T-helper 1 cell treated with Interleukin-12 subunit alpha and Interleukin-12 subunit beta and Interleukin-4 antibody, amounts not matched to agents 30 ng/mL and 1 ng/mL, for 36 hours (primary cell): Measurements from ENCODE around the gene KIR2DL3. TPM values are rescaled to one million over a fixed set of nuclear protein-coding genes. Genes with fewer than 3 reads are reported as not detected.
"Not testable (repeated sequence)": the region's sequence is repeated elsewhere in the genome, so short reads cannot be mapped to it uniquely, and the experiment has no call there.

ENCODE experiments used
- intact Hi-C: fragments of 100-400 bp; cut with micrococcal nuclease; formaldehyde crosslinking; loops from one replicate; pipeline ENCODE4 v1.15.1; 2024
- total RNA-seq: library from RNA; stranded (reverse); gene quantifications from 2 replicates; pipeline ENCODE4 v1.2.3, GENCODE V29; 2022

KIR2DL3 gene
- total RNA-seq, 1 donor from 2014 or later, result not detected

DNA sequence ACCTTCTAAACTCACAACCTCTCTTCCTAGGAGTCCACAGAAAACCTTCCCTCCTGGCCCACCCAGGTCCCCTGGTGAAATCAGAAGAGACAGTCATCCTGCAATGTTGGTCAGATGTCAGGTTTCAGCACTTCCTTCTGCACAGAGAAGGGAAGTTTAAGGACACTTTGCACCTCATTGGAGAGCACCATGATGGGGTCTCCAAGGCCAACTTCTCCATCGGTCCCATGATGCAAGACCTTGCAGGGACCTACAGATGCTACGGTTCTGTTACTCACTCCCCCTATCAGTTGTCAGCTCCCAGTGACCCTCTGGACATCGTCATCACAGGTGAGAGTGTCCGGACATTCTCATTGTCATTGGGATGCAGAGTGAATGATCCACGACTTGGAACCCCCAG lies 3.6 kb downstream of the KIR2DL3 start:
- intact Hi-C loops, result not testable (repeated sequence)

- intact Hi-C loops, result not testable (repeated sequence)
These were observed 5.8 kb downstream of the KIR2DL3 start for GRCh38 chr19:54744080-54744479.

DNA sequence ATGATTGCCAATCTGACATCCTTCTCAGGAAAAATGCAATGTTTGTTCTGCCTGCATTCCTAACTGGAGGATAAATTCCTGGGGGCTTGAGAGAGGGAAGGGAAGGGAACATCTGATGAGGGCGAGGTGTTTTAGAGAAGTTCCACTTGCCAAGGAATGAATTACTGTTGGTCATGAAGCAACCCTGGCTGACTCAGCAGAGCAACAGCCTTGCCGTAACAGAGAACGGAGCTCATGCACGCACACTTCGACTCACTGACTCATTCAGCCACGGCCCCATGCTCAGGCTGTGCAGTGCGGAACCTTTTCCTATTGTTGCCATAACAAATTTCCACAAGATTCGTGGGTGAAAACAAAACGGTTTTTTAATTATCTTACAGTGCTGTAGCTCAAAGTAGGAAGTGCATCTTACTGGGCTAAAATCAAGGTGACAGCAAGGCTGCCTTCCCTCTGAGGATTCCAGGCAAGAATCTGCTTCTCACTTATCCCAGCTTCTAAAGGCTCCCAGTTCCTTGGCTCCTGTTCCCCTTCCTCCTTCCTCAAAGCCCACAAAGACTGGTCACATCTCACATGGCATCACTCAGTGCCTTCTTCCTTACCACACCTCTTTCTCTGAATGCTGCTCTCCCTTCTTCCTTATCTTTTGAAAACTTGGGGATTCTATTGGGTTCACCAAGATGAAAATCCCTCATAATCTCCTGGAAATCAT lies 9.5 kb downstream of the KIR2DL3 start:
- intact Hi-C loops, result not testable (repeated sequence)

DNA sequence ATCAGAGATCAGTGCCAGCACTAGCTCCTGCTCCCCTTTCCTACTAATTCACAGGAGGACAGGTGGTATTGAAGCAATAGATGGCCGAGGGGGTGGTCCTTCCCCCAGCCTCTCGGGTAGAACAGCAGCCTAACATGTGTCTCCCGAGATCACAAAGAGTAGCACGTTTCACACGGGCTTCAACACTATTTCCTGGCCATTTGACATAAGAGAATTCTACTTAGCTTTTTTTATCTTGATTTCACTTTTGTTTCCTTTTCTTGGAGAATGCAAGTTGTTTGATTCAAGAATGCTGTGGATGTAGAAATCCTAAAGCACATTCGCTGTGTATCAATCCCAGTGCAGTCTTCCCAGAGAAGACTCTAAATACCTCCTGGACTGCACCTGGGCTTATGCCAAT lies 12.0 kb downstream of the KIR2DL3 start:
- intact Hi-C loops, result not testable (repeated sequence)

DNA sequence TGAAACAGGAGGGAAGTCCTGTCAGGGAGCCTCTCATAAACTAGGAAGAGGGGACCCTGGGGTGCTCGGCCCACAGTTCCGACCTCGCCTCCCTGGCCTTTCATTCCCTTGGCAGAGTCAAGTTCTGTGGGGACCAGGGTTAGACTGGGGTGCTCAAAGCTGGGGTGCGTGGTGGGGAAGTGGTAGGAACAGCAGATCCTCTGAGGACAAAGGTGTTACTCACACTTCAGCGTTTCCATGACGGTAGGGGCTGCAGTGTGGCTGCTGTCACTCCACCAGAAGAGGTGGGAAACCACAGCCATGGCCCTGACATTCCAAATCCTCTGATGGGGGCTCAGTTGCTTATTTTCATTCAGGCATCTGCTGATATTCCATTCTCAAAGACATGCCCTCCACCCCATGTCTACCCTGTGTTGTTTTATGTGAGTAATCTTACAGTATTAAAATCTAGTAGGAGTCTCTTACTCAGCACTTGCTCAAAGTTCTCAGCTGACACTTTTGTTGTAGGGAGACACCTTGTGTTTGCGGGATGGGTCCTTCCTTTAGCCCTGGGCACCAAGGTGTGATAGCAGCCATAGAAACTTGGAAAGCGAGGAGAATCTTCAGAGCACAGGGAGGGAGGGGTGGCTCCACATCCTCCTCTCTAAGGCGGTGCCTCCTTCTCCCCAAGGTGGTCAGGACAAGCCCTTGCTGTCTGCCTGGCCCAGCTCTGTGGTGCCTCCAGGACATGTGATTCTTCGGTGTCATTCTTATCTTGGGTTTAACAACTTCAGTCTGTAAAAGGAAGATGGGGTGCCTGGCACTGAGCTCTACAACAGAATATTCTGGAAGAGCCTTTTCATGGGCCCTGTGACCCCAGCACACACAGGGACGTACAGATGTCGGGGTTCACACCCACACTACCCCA lies 18.1 kb downstream of the KIR2DL3 start:
- intact Hi-C loops, result not testable (repeated sequence)

- intact Hi-C loops, result not testable (repeated sequence)
These were observed 20.3 kb downstream of the KIR2DL3 start for GRCh38 chr19:54758577-54758976.

DNA sequence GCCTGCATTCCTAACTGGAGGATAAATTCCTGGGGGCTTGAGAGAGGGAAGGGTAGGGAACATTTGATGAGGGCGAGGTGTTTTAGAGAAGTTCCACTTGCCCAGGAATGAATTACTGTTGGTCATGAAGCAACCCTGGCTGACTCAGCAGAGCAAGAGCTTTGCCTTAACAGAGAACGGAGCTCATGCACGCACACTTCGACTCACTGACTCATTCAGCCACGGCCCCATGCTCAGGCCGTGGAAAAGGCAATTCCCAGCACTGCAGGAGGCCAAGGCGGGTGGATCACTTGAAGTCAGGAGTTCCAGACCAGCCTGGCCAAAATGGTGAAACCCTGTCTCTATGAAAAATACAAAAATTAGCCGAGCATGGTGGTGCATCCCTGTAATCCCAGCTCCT lies 25.9 kb downstream of the KIR2DL3 start:
- intact Hi-C loops, result not testable (repeated sequence)

DNA sequence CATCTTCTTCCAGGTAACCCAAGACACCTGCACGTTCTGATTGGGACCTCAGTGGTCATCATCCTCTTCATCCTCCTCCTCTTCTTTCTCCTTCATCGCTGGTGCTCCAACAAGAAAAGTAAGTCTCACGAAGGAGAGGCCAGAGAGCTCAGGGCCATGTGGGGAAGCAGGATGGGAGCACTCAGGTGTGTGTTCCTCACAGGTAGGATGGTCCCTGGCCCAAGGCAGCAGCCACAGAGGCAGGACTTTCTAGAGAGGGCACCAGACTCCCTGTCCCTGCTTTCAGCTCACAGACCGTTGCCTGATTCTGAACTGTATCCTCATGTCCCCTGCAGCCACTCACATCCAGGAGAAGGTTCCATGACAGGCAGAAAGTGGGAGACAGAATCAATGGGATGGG lies 28.2 kb downstream of the KIR2DL3 start:
- intact Hi-C loops, result not testable (repeated sequence)

- intact Hi-C loops, result not testable (repeated sequence)
These were observed 31.3 kb downstream of the KIR2DL3 start, which contains the start of gene KIR2DL1 for GRCh38 chr19:54769646-54770045. Gene KIR2DL1, plus strand, starts transcription at chr19:54769793. Its CDS starts 58 bp downstream, at chr19:54769851.

DNA sequence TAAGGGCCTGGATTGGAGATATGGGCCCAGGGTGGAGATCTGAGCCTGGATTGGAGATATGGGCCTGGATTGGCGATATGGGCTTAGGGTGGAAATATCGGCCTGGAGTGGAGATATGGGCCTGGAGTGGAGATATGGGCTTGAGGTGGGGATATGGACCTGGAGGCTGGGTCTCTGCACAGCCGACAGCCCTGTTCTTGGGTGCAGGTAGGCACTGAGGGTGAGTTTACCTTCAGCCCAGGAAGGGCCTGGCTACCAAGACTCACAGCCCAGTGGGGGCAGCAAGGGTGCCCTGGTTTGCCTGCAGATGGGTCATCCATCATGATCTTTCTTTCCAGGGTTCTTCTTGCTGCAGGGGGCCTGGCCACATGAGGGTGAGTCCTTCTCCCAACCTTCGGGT lies 32.2 kb downstream of the KIR2DL3 start:
- intact Hi-C loops, result not testable (repeated sequence)

- intact Hi-C loops, result not testable (repeated sequence)
These were observed 33.0 kb downstream of the KIR2DL3 start for GRCh38 chr19:54771018-54771960.

- intact Hi-C loops, result not testable (repeated sequence)
These were observed 34.4 kb downstream of the KIR2DL3 start for GRCh38 chr19:54772666-54773065.

GRCh38 chr19:54775095-54775815 lies 36.9 kb downstream of the KIR2DL3 start:
- intact Hi-C loops, result not testable (repeated sequence)

GRCh38 chr19:54775830-54776229 lies 37.5 kb downstream of the KIR2DL3 start:
- intact Hi-C loops, result not testable (repeated sequence)

DNA sequence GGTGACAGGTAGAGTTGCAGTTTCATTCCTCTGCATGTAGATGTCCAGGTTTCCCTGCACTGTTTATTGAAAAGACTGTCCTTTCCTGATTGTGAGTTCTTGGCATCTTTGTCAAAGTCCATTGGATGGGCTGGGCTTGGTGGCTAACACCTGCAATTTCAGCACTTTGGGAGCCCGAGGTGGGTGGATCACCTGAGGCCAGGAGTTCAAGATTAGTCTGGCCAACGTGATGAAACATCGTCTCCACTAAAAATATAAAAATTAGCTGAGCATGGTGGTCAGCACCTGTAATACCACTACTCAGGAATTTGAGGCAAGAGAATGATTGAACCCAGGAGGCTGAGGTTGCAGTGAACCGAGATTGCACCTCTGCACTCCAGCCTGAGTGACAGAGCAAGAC lies 39.5 kb downstream of the KIR2DL3 start:
- intact Hi-C loops, result not testable (repeated sequence)

GRCh38 chr19:54778896-54779295 lies 40.6 kb downstream of the KIR2DL3 start:
- intact Hi-C loops, result not testable (repeated sequence)

DNA sequence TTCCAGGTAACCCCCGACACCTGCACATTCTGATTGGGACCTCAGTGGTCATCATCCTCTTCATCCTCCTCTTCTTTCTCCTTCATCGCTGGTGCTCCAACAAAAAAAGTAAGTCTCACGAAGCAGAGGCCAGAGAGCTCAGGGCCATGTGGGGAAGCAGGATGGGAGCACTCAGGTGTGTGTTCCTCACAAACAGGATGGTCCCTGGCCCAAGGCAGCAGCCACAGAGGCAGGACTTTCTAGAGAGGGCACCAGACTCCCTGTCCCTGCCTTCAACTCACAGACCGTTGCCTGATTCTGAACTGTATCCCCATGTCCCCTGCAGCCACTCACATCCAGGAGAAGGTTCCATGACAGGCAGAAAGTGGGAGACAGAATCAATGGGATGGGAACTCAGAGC lies 44.6 kb downstream of the KIR2DL3 start:
- intact Hi-C loops, result not testable (repeated sequence)

- intact Hi-C loops, result not testable (repeated sequence)
These were observed 47.9 kb downstream of the KIR2DL3 start for GRCh38 chr19:54786091-54786723.

DNA sequence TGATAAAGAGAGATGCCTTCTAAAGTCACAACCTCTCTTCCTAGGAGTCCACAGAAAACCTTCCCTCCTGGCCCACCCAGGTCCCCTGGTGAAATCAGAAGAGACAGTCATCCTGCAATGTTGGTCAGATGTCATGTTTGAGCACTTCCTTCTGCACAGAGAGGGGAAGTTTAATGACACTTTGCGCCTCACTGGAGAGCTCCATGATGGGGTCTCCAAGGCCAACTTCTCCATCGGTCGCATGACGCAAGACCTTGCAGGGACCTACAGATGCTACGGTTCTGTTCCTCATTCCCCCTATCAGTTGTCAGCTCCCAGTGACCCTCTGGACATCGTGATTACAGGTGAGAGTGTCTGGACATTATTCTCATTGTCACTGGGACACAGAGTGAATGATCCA lies 49.8 kb downstream of the KIR2DL3 start:
- intact Hi-C loops, result not testable (repeated sequence)

DNA sequence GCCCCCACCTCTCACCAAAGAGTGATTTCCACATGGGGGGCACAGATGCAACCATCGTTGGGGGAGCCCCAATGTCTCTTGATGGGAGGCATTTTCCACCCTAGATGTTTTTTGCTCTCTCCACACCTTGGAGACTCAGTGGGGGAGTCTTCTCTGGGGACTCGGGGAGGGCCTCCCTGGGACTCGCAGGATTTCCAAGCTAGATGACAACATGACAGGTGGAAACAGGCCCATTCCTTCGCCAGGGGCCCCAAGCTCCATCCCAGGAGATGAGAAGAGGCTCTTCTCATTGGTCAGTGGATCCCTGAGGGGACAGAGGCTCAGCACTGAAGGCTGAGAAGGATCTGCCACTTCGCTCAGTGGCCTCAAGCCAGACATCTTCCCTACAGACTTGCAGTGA lies 52.4 kb downstream of the KIR2DL3 start:
- intact Hi-C loops, result no loop called here
